Gastrocnemius medialis (tissue), 4 donors: ENCODE measurements around the gene COL24A1.

ENCODE experiments used
- POLR2A ChIP-seq, 2 donors: fragments of 450-650 bp; IDR thresholded peaks; one replicate each; pipeline ENCODE4 v1.6.1; 2017; ENCODE audit warnings: antibody characterized with exemption in 2 of 2, mild to moderate bottlenecking in 2 of 2, moderate library complexity in 2 of 2
- TF ChIP-seq, protein P1 (sequence below), 5 experiments: fragments of 450-650 bp in 3 of 5; fragments of 200-600 bp in 2 of 5; sonication (generic) in 2 of 5; IDR thresholded peaks in 4 of 5; conservative IDR thresholded peaks in 1 of 5; 1 replicate in 4 of 5; 2 replicates in 1 of 5; pipeline ENCODE4 v1.5.1; 2016 to 2019; ENCODE audit warnings: antibody characterized with exemption in 5 of 5, mild to moderate bottlenecking in 3 of 5, moderate library complexity in 3 of 5

DNA sequence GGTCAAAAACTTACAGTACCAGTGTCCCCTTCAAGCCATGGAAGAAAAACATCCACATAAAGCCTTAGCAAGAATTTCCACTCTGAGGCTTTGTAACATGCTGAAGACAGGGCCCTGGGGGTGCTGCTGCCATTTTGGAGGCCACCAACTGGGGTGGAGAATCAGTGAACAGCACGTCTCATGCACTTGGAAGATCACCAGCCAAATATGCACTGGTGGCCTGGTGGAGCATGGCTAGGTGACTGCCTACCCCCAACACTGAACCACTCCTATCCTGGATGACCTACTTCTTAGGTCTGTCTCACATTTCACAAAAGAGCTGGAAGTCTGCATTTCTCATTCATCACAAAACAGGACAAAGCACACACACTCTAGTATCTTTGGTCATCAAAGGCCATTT lies 126.4 kb downstream of the COL24A1 start:
- TF ChIP-seq, protein P1, sequence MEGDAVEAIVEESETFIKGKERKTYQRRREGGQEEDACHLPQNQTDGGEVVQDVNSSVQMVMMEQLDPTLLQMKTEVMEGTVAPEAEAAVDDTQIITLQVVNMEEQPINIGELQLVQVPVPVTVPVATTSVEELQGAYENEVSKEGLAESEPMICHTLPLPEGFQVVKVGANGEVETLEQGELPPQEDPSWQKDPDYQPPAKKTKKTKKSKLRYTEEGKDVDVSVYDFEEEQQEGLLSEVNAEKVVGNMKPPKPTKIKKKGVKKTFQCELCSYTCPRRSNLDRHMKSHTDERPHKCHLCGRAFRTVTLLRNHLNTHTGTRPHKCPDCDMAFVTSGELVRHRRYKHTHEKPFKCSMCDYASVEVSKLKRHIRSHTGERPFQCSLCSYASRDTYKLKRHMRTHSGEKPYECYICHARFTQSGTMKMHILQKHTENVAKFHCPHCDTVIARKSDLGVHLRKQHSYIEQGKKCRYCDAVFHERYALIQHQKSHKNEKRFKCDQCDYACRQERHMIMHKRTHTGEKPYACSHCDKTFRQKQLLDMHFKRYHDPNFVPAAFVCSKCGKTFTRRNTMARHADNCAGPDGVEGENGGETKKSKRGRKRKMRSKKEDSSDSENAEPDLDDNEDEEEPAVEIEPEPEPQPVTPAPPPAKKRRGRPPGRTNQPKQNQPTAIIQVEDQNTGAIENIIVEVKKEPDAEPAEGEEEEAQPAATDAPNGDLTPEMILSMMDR (IDR thresholded peaks at IDR 0.05 in 4 of 5, conservative IDR thresholded peaks at IDR 0.05 in 1 of 5): no peak
- no peak for TF ChIP-seq POLR2A (IDR thresholded peaks at IDR 0.05)
